HL-60 (cell line): ENCODE measurements around the gene CLPTM1L.

Source experiments
- POLR2AphosphoS5 ChIP-seq: IDR thresholded peaks from 2 replicates; pipeline ENCODE4 v1.6.1; 2012; ENCODE audit warnings: low read depth
- TF ChIP-seq, protein P1 (sequence below): IDR thresholded peaks from one replicate; pipeline ENCODE4 v1.5.1; 2011; ENCODE audit warnings: low read length, control low read depth, inconsistent platforms; ENCODE audit not compliant: insufficient read depth

DNA sequence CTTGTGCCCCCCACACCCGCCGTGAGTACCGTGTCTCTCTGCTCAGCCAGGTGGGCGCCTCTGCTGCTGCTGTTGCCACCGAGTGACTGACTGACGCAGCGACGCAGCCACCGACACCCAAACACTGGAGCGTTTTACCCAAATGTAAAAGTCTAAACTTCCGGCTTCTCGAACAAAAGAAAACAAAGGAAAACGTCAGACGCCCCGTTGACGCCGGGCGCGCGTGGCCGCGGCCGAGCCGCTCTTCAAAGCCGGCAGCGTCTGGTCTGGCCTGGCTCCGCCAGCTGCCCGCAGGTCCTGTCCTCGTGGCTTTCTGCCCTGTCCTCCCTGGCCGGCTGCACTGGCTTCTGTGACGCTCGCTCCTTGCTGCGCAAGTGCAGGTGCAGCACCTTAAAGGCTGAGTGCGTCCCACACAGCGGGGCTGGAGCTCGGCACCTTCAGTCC, 41.4 kb upstream of the CLPTM1L start:
- TF ChIP-seq, protein P1, sequence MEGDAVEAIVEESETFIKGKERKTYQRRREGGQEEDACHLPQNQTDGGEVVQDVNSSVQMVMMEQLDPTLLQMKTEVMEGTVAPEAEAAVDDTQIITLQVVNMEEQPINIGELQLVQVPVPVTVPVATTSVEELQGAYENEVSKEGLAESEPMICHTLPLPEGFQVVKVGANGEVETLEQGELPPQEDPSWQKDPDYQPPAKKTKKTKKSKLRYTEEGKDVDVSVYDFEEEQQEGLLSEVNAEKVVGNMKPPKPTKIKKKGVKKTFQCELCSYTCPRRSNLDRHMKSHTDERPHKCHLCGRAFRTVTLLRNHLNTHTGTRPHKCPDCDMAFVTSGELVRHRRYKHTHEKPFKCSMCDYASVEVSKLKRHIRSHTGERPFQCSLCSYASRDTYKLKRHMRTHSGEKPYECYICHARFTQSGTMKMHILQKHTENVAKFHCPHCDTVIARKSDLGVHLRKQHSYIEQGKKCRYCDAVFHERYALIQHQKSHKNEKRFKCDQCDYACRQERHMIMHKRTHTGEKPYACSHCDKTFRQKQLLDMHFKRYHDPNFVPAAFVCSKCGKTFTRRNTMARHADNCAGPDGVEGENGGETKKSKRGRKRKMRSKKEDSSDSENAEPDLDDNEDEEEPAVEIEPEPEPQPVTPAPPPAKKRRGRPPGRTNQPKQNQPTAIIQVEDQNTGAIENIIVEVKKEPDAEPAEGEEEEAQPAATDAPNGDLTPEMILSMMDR, result no peak
- no peak for TF ChIP-seq POLR2AphosphoS5
